Progenitor cell of endocrine pancreas (in vitro differentiated cells): Measurements from ENCODE around the gene ABCA12. TPM values are rescaled to one million over a fixed set of nuclear protein-coding genes. Genes with fewer than 3 reads are reported as not detected.

Experiments
- DNase-seq: peaks from one replicate; pipeline ENCODE4 v3.0.0; 2021; ENCODE audit warnings: low spot score; ENCODE audit not compliant: unreplicated experiment
- H3K27ac Mint-ChIP-seq: 2 replicates; pipeline ENCODE4 v1.8.0; 2021; ENCODE audit warnings: mild to moderate bottlenecking, moderate library complexity, mixed read lengths
- H3K27me3 Mint-ChIP-seq: 2 replicates; pipeline ENCODE4 v1.8.0; 2021; ENCODE audit warnings: mixed read lengths
- H3K36me3 Mint-ChIP-seq: 2 replicates; pipeline ENCODE4 v1.8.0; 2022; ENCODE audit warnings: mixed read lengths; ENCODE audit not compliant: insufficient read depth
- H3K4me1 Mint-ChIP-seq: 2 replicates; pipeline ENCODE4 v1.8.0; 2021; ENCODE audit warnings: low read depth, mixed read lengths
- H3K4me3 Mint-ChIP-seq: 2 replicates; pipeline ENCODE4 v1.8.0; 2021; ENCODE audit warnings: low read depth, mild to moderate bottlenecking, moderate library complexity, mixed read lengths
- H3K9me3 Mint-ChIP-seq: 2 replicates; pipeline ENCODE4 v1.8.0; 2021; ENCODE audit warnings: low read depth, mixed read lengths
- CTCF ChIP-seq: fragments of 200-600 bp; sonication (generic); IDR thresholded peaks from one replicate; pipeline ENCODE4 v1.5.0; 2021; ENCODE audit warnings: antibody characterized with exemption, mild to moderate bottlenecking; ENCODE audit not compliant: unreplicated experiment
- total RNA-seq: library from RNA; stranded (reverse); gene quantifications from 2 replicates; pipeline ENCODE4 v1.2.1, GENCODE V29; 2021

ABCA12 gene
- total RNA-seq, 1 donor from 2014 or later = 0.19 TPM

DNA sequence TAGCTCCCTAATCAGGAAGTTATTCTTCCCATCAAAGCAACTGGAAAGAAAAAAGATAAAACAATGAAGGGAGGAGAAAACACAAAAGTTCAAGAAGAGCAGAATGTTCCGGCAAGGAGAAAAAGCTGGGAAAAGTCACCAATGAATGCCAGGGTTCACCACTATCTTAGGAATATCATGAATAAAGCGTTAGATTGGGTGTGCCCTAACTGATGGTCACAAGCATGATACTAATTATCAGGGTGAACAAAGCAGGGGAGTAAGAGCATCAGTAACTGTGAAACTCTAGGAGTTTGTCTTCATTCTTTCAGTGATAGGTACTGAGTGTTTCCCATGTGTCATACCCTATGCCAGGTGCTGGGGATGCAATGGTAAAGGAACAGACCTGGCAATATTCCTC lies 115.5 kb downstream of the ABCA12 start:
- no peak overlapping the region for H3K27ac Mint-ChIP-seq
- H3K4me1 Mint-ChIP-seq = peaks cover 3% of the 10 kb centered on the region
- H3K9me3 Mint-ChIP-seq = no peaks in the 10 kb centered on the region
- no peaks in the 10 kb centered on the region for H3K36me3 Mint-ChIP-seq
- no peak for DNase-seq
- no peak for TF ChIP-seq CTCF
- H3K4me3 Mint-ChIP-seq = no peak overlapping the region
- H3K27me3 Mint-ChIP-seq = no peaks in the 10 kb centered on the region

DNA sequence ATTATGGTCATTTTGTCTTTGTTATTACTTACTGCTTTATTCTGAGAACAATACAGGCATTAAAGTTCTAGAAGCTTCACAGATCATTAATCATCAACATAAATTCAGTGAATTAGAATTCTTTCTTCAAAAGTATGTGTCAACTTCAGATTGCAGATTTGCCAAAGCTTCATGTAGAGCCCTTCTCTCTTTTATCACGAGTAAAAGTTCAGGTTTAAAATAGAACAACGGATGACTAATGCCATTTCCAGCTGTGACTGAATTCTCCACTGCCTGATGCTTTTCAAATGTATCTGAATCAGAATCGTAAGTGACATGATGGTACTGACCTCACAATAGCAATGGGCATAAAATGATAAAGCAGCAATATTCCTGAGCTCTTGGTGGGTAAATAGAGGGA lies 116.0 kb downstream of the ABCA12 start:
- peaks cover 3% of the 10 kb centered on the region for H3K4me1 Mint-ChIP-seq
- no peak for TF ChIP-seq CTCF
- H3K4me3 Mint-ChIP-seq = no peak overlapping the region
- no peaks in the 10 kb centered on the region for H3K27me3 Mint-ChIP-seq
- no peaks in the 10 kb centered on the region for H3K9me3 Mint-ChIP-seq
- DNase-seq = no peak
- no peak overlapping the region for H3K27ac Mint-ChIP-seq
- H3K36me3 Mint-ChIP-seq = no peaks in the 10 kb centered on the region

- H3K27ac Mint-ChIP-seq = no peak overlapping the region
- DNase-seq = no peak
- no peak overlapping the region for H3K4me3 Mint-ChIP-seq
- H3K36me3 Mint-ChIP-seq = no peaks in the 10 kb centered on the region
- peaks cover 3% of the 10 kb centered on the region for H3K4me1 Mint-ChIP-seq
- no peaks in the 10 kb centered on the region for H3K27me3 Mint-ChIP-seq
- H3K9me3 Mint-ChIP-seq = peaks cover 3% of the 10 kb centered on the region
- no peak for TF ChIP-seq CTCF
Observed at GRCh38 chr2:215020283-215020682, 118.1 kb downstream of the ABCA12 start.

GRCh38 chr2:215019521-215020145 lies 118.8 kb downstream of the ABCA12 start:
- no peak overlapping the region for H3K4me3 Mint-ChIP-seq
- no peaks in the 10 kb centered on the region for H3K36me3 Mint-ChIP-seq
- H3K9me3 Mint-ChIP-seq = peaks cover 3% of the 10 kb centered on the region
- DNase-seq = no peak
- H3K27me3 Mint-ChIP-seq = no peaks in the 10 kb centered on the region
- H3K27ac Mint-ChIP-seq = no peak overlapping the region
- H3K4me1 Mint-ChIP-seq = peaks cover 3% of the 10 kb centered on the region
- TF ChIP-seq CTCF = no peak

DNA sequence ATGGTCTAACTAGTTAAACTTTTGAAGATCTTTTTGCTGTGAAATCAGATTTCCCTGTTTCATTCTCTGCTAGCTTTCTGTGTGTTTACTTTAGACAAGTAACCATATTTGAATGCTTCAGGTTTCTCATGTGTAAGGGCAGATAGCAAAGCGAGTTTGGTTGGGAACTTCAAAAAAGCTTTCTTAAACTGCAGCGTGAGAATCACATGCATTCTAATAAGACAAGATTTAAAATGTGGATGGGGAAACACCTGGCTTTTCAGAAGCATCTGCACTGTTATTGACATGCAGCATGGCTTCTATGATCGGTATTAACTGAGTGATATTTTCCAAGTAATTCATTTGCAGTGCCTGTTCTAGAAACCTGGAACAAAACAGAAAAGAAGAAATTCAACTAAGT lies 119.3 kb downstream of the ABCA12 start:
- peaks cover 3% of the 10 kb centered on the region for H3K4me1 Mint-ChIP-seq
- peaks cover 3% of the 10 kb centered on the region for H3K9me3 Mint-ChIP-seq

More for the DNA sequence above, 119.3 kb downstream of the ABCA12 start:
- DNase-seq = no peak
- no peak for TF ChIP-seq CTCF
- no peak overlapping the region for H3K27ac Mint-ChIP-seq
- no peak overlapping the region for H3K4me3 Mint-ChIP-seq
- no peaks in the 10 kb centered on the region for H3K36me3 Mint-ChIP-seq
- H3K27me3 Mint-ChIP-seq = no peaks in the 10 kb centered on the region
